OCI-LY3 (cell line): ENCODE measurements around the gene SHC3.

Experiments used
- CTCF ChIP-seq: fragments of 200-600, 300-600 bp; sonication (generic); IDR thresholded peaks from 2 replicates; pipeline ENCODE4 v1.5.1; 2014; ENCODE audit warnings: antibody characterized with exemption, low read length, low read depth
- EZH2phosphoT487 ChIP-seq: fragments of 200-600 bp; shearing (Covaris generic); IDR thresholded peaks from 2 replicates; pipeline ENCODE4 v1.6.1; 2018; ENCODE audit warnings: antibody characterized with exemption, mixed run types, low read depth

GRCh38 chr9:89010526-89011111 is 168.0 kb downstream of the SHC3 start:
- no peak for TF ChIP-seq CTCF
- no peak for TF ChIP-seq EZH2phosphoT487
